Coronary artery (tissue), 2 donors: ENCODE data around the gene EVI2A.
A peak's percentile ranks its signal among the peaks of the same experiment; 100 is the strongest.

Source experiments
- DNase-seq: peaks from one replicate; pipeline ENCODE4 v3.0.0-alpha.2; 2017; ENCODE audit warnings: low spot score
- H3K27ac ChIP-seq, 2 donors: fragments of 200-600 bp; sonication (generic); one replicate each; pipeline ENCODE4 v1.5.1; 2016 to 2019
- H3K4me3 ChIP-seq: fragments of 200-600 bp; sonication (generic); 2 replicates; pipeline ENCODE4 v1.5.1; 2016; ENCODE audit warnings: mild to moderate bottlenecking, moderate library complexity
- TF ChIP-seq, protein P1 (sequence below): fragments of 200-600 bp; sonication (generic); IDR thresholded peaks from one replicate; pipeline ENCODE4 v1.5.1; 2019; ENCODE audit warnings: antibody characterized with exemption

EVI2A gene

DNA sequence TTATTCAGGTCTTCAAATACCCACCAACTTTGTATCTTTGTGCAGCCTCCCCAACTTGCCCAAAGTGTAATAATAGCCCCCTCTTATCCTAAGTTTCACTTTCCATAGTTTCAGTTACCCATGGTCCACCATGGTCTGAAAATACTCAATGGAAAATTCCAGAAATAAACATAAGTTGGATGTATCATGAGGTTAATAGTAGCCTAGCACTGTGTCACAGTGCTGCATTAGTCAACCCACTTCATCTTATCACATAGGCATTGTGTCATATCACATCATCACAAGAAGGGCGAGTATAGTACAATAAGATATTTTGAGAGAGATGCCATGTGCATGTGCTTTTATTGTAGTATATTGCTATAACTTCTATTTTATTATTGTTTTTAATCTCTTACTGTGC lies 46.3 kb downstream of the EVI2A start:
- TF ChIP-seq, protein P1, sequence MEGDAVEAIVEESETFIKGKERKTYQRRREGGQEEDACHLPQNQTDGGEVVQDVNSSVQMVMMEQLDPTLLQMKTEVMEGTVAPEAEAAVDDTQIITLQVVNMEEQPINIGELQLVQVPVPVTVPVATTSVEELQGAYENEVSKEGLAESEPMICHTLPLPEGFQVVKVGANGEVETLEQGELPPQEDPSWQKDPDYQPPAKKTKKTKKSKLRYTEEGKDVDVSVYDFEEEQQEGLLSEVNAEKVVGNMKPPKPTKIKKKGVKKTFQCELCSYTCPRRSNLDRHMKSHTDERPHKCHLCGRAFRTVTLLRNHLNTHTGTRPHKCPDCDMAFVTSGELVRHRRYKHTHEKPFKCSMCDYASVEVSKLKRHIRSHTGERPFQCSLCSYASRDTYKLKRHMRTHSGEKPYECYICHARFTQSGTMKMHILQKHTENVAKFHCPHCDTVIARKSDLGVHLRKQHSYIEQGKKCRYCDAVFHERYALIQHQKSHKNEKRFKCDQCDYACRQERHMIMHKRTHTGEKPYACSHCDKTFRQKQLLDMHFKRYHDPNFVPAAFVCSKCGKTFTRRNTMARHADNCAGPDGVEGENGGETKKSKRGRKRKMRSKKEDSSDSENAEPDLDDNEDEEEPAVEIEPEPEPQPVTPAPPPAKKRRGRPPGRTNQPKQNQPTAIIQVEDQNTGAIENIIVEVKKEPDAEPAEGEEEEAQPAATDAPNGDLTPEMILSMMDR, result no peak
- DNase-seq, result no peak
- H3K27ac ChIP-seq, result no peak overlapping the region
- H3K4me3 ChIP-seq, result no peak overlapping the region

DNA sequence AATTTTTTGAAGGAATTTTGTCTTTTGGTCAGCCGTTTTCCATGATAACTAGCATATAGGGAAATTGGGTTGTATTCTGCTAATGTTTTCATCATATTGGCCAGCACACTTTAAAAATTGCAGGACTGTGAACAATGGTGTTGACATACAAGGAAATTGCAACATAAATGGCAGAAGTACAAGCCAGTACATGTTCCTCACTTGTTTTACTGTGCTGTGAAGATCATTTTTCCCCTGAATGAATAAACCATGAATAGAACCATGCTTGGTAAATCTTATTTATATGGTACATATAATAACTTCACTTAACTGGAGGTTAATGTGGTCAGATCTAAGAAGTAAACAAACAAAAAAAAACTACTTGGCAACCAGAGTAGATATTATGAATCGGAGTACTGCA lies 47.2 kb downstream of the EVI2A start:
- Histone ChIP-seq H3K27ac (peak overlapping the region in 1 of 2 donors; percentile 1), H3K4me3 (no peak overlapping the region)
- no peak for DNase-seq
- TF ChIP-seq, protein P1, result no peak

DNA sequence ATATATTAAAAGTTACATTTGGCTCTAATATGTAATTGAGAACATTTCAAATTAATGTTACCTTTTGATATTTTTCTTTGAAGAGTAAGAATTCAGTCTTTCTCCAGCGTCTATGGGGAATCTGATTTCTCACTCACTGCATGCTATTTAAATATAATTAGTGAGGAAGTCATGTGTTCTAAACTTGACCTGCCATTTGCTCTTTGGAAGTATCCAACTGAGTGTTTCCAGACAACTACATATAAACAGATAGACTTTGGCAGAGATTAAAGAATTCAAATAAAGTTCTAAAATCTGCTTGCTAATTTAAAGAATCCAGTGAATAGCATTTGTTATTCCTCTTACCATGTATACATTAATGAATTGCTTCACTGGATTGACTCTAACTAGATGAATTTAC lies 47.9 kb downstream of the EVI2A start:
- no peak for DNase-seq
- Histone ChIP-seq H3K27ac (no peak overlapping the region), H3K4me3 (no peak overlapping the region)
- TF ChIP-seq, protein P1, result no peak

DNA sequence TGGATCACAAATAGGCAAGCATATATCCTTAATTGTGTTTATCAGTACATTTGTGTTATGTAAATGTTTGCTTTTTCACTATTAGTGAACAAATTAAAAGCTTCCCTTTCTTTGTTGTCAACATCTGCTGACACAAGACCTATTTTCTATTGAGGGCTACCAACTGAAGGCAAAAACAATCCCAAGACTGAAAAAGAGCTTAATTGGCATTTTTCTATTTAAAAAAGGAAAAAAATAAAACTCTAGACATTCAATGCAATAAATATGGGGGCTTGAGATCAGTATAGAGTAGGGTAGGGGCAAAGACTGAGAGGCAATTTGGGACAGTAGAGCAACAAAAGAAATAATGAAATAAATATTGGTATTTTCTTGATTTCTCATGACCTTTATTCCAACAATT lies 48.6 kb downstream of the EVI2A start:
- no peak for DNase-seq
- Histone ChIP-seq H3K4me3 (no peak overlapping the region), H3K27ac (no peak overlapping the region)
- TF ChIP-seq, protein P1, result no peak

- Histone ChIP-seq H3K4me3 (no peak overlapping the region), H3K27ac (no peak overlapping the region)
- TF ChIP-seq, protein P1, result no peak
- no peak for DNase-seq
Measured at GRCh38 chr17:31272236-31272635, 49.2 kb downstream of the EVI2A start.

DNA sequence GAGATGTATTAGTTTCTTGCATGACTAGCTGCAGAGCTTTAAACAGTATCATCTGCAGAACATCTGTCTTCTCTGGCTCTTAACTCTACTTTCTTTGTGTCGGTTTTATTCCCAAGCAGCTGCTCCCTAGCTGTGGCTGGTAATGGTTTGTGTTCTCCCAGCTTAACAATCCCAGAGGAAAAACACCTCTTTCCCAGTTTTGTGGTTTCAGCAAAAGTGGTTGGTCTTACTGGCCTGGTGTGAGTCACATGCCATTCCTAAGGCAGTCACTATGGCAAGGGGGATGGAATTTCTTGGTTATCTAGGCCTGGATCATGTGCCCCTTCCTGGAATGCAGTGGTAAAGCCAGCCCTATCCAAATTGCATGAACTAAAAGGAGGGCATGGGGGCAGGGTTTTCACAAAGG lies 51.8 kb downstream of the EVI2A start:
- peak overlapping the region in 1 of 2 donors; percentile 69 for H3K27ac ChIP-seq
- TF ChIP-seq, protein P1, result no peak
- no peak overlapping the region for H3K4me3 ChIP-seq
- DNase-seq, result peak; percentile 74

GRCh38 chr17:31269036-31269577 lies 52.3 kb downstream of the EVI2A start:
- H3K4me3 ChIP-seq, result no peak overlapping the region
- TF ChIP-seq, protein P1, result no peak
- no peak for DNase-seq
- H3K27ac ChIP-seq, result peak overlapping the region in 1 of 2 donors; percentile 69
